Pancreas (tissue), 10 donors: Measurements from ENCODE around the gene MYO6. TPM values are rescaled to one million over a fixed set of nuclear protein-coding genes. Genes with fewer than 3 reads are reported as not detected.

Source experiments
- ATAC-seq, 4 donors: fragments of 200-7000 bp; cut with Tn5 transposase; one replicate each; pipeline versions ENCODE4 v1.8.0 to v1.9.1; 2020; ENCODE audit warnings: mild to moderate bottlenecking in 4 of 4, moderate library complexity in 4 of 4
- DNase-seq, 6 donors: peaks; one replicate each; pipeline ENCODE4 v3.0.0-alpha.2; 2020
- FAIRE-seq: peaks from 2 replicates; lab custom pipeline; 2012; peaks lifted over from hg19 to GRCh38; lab: Jason Lieb, UNC
- H3K27ac ChIP-seq, 4 donors: fragments of 200-600 bp; sonication (generic); 1 replicate in 3 of 4; 2 replicates in 1 of 4; pipeline versions ENCODE4 v1.5.0 to v1.8.0; 2020
- H3K27me3 ChIP-seq, 4 donors: fragments of 200-600 bp; one replicate each; pipeline ENCODE4 v1.8.0; 2021
- H3K36me3 ChIP-seq, 3 donors: fragments of 200-600 bp; sonication (generic) in 1 of 3; one replicate each; pipeline versions ENCODE4 v1.5.0 to v1.8.0; 2020 to 2021
- H3K4me1 ChIP-seq, 3 donors: fragments of 200-600 bp; one replicate each; pipeline ENCODE4 v1.8.0; 2021
- H3K4me3 ChIP-seq, 4 donors: fragments of 200-600 bp; sonication (generic) in 2 of 4; one replicate each; pipeline versions ENCODE4 v1.5.0 to v1.8.0; 2020 to 2021
- H3K9me3 ChIP-seq, 4 donors: fragments of 200-600 bp; one replicate each; pipeline ENCODE4 v1.8.0; 2021
- WGBS, 2 donors: extraction: QIAGEN DNeasy Blood & Tissue Kit; methylation state at CpG; one replicate each; pipeline ENCODE4 v1.1.7; 2013; 5-methylcytosine and 5-hydroxymethylcytosine counted together
- intact Hi-C, 3 donors: fragments of 100-400 bp; cut with DNase I; formaldehyde crosslinking; loops; one replicate each; pipeline versions ENCODE4 v1.11.1 to v1.14.2; 2022
- polyA plus RNA-seq, 2 donors: library from polyadenylated mRNA; stranded (reverse); fragments of 200-250 nt; gene quantifications; one replicate each; pipeline ENCODE4 v1.2.3, GENCODE V29; 2013
- total RNA-seq, 6 donors: library from RNA; stranded (reverse); fragmentation: NEBNext Ultra II Directional in 4 of 6; extraction: Animal tissue kit (Norgen Biotek cat#: 25700) in 4 of 6; gene quantifications; one replicate each; pipeline versions ENCODE4 v1.2.1 to v1.2.4, GENCODE V29; 2021 to 2023
- TF ChIP-seq, protein P1 (sequence below), 4 donors: fragments of 200-600 bp; sonication (generic) in 3 of 4; IDR thresholded peaks; one replicate each; pipeline versions ENCODE4 v1.5.0 to v1.8.0; 2021; ENCODE audit warnings: antibody characterized with exemption in 4 of 4
- donor health status: healthy with polysubstance abuse.
- donor health status: DM: no; HTN: no; CAD: no; lungs with moderate emphysema.
- donor health status: DM: no; HTN: no; CAD: no.
- donor health status: control.
- donor health status: control.
- donor health status: Bipolar disorder and iron deficiency.
- donor health status: DM: yes; HTN: yes; CAD: no.
- donor health status: DM: no; HTN: no; CAD: no.
- donor health status: DM: no; HTN: no; CAD: no.
- donor health status: DM: yes; HTN: yes; CAD: no.

MYO6 gene
- total and polyA plus RNA-seq, 8 donors, result 16.4 to 47.6 (median 19.6) TPM

DNA sequence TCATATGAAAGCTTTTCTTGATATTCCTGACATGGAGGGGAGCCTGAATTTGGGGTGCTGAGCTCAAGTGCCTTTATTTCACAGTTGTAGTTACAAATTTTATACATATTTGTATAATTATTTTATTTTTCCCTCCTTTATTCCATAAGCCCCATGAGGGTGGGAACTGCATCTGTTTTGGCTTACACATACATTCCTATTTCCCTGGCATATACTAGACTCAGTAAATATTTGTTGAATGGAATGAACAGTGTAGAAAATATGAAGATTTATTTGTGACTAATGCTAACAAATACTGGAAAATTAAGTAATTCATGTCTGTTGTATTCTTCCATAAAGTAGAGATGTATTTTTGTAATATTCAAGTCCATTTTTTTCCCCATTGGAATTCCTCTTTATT lies 127.1 kb downstream of the MYO6 start:
- TF ChIP-seq, protein P1, sequence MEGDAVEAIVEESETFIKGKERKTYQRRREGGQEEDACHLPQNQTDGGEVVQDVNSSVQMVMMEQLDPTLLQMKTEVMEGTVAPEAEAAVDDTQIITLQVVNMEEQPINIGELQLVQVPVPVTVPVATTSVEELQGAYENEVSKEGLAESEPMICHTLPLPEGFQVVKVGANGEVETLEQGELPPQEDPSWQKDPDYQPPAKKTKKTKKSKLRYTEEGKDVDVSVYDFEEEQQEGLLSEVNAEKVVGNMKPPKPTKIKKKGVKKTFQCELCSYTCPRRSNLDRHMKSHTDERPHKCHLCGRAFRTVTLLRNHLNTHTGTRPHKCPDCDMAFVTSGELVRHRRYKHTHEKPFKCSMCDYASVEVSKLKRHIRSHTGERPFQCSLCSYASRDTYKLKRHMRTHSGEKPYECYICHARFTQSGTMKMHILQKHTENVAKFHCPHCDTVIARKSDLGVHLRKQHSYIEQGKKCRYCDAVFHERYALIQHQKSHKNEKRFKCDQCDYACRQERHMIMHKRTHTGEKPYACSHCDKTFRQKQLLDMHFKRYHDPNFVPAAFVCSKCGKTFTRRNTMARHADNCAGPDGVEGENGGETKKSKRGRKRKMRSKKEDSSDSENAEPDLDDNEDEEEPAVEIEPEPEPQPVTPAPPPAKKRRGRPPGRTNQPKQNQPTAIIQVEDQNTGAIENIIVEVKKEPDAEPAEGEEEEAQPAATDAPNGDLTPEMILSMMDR (IDR thresholded peaks at IDR 0.05), result no peak
- H3K4me1 ChIP-seq, result no peaks in the 10 kb centered on the region
- peaks cover 0 to 13% (median 0%) of the 10 kb centered on the region in 3 donors for H3K36me3 ChIP-seq
- H3K27ac ChIP-seq, result no peak overlapping the region
- ATAC-seq (no peak), DNase-seq (no peak), FAIRE-seq (no peak)
- H3K9me3 ChIP-seq, result no peaks in the 10 kb centered on the region
- H3K27me3 ChIP-seq, result no peaks in the 10 kb centered on the region
- no peak overlapping the region for H3K4me3 ChIP-seq
- intact Hi-C loops, result no loop called here

DNA sequence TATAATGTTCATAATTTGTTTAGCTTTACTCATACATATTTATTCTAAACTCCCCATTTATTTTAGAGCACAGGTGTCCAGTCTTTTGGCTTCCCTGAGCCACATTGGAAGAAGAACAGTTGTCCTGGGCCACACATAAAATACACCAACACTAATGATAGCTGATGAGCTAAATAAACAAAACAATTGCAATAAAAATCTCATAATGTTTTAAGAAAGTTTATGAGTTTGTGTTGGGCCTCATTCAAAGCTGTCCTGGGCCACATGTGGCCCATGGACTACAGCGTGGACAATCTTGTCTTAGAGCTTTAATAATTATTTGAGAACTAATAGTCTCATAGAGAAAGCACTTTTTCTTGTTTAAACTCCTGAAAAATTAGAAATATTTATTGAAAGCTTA lies 131.3 kb downstream of the MYO6 start:
- Histone ChIP-seq H3K4me1 (peaks cover 0 to 11% (median 7%) of the 10 kb centered on the region in 3 donors), H3K9me3 (no peaks in the 10 kb centered on the region), H3K36me3 (peaks cover 0 to 8% (median 0%) of the 10 kb centered on the region in 3 donors), H3K4me3 (no peak overlapping the region), H3K27ac (no peak overlapping the region), H3K27me3 (no peaks in the 10 kb centered on the region)
- WGBS, 2 donors, result 97 to 98% methylated on average over 1 of the region's 1 CpG
- TF ChIP-seq, protein P1 (IDR thresholded peaks at IDR 0.05), result no peak
- FAIRE-seq (no peak), ATAC-seq (no peak), DNase-seq (no peak)
- intact Hi-C loops, result no loop called here

DNA sequence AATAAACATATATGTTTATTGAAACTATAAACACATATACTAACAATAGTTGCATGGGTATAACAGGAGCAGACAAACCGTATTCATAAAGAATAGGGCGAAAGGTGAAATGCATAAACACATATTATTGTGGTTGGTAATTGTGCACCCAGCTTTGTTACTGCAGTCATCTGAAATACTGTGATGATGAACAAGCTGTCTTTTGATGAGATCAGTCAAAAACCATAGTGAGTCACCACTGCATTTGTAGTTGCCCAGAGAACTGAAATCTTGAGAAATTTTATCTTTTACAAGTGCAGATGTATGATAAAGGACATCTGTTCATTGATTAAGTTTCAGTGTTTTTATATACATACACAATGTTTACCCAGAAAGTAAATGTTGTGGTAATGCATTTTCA lies 133.7 kb downstream of the MYO6 start:
- H3K4me1 ChIP-seq, result peaks cover 0 to 11% (median 7%) of the 10 kb centered on the region in 3 donors
- H3K27me3 ChIP-seq, result no peaks in the 10 kb centered on the region
- no peak overlapping the region for H3K27ac ChIP-seq
- WGBS, 2 donors, result 79 to 100% methylated on average over 2 of the region's 2 CpGs
- DNase-seq (no peak), ATAC-seq (no peak), FAIRE-seq (no peak)
- intact Hi-C loops, result no loop called here
- TF ChIP-seq, protein P1 (IDR thresholded peaks at IDR 0.05), result no peak
- no peak overlapping the region for H3K4me3 ChIP-seq
- peaks cover 0 to 8% (median 0%) of the 10 kb centered on the region in 3 donors for H3K36me3 ChIP-seq
- no peaks in the 10 kb centered on the region for H3K9me3 ChIP-seq

DNA sequence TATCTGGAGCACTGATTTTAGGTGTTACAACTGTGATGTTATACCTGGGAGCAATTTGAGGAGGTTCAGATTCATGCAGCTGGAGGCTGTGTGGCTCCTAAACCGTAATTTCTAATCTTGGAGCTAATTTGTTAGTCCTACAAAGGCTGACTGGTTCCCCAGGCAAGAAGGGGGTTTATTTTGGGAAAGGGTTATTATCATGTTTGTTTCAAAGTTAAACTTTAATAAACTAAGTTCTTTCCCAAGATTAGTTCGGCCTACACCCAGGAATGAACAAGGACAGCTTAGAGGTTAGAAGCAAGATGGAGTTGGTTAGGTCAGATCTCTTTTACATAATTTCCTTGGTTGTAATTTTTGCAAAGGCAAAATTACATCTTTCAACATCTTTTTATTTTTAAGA lies 135.8 kb downstream of the MYO6 start:
- Histone ChIP-seq H3K36me3 (peaks cover 0 to 5% (median 0%) of the 10 kb centered on the region in 3 donors), H3K4me3 (no peak overlapping the region), H3K9me3 (no peaks in the 10 kb centered on the region), H3K4me1 (peaks cover 0 to 11% (median 7%) of the 10 kb centered on the region in 3 donors), H3K27ac (no peak overlapping the region), H3K27me3 (no peaks in the 10 kb centered on the region)
- FAIRE-seq (no peak), ATAC-seq (peak in 1 of 4 donors; percentile 25), DNase-seq (no peak)
- TF ChIP-seq, protein P1 (IDR thresholded peaks at IDR 0.05), result no peak
- WGBS, 2 donors, result 18 to 29% methylated on average over 2 of the region's 2 CpGs
- intact Hi-C loops, result no loop called here

DNA sequence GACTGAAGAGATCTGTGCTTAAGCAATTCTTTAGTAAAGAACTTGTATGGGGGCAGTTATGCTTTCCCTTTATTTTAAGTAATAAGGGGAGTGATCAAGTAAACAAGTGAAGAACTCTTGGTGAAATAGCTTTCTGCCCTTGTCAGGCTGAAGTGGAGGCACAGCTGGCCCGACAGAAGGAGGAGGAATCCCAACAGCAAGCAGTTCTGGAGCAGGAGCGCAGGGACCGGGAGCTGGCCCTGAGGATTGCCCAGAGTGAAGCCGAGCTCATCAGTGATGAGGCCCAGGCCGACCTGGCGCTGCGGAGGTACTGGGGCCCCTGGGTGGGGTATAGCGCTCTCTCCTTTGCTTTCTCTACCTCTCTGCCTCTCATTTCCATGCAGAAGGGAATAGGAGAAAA lies 143.3 kb downstream of the MYO6 start:
- Histone ChIP-seq H3K27me3 (no peaks in the 10 kb centered on the region), H3K4me1 (peaks cover 0 to 4% (median 0%) of the 10 kb centered on the region in 3 donors), H3K36me3 (peaks cover 0 to 11% (median 0%) of the 10 kb centered on the region in 3 donors), H3K4me3 (no peak overlapping the region), H3K27ac (no peak overlapping the region), H3K9me3 (no peaks in the 10 kb centered on the region)
- 92 to 93% methylated on average over 8 of the region's 8 CpGs for WGBS, 2 donors
- intact Hi-C loops, result no loop called here
- FAIRE-seq (no peak), DNase-seq (no peak), ATAC-seq (no peak)
- TF ChIP-seq, protein P1 (IDR thresholded peaks at IDR 0.05), result no peak
